KG1 (cell line): ENCODE data around the gene RPL22L1.
"Not testable (repeated sequence)": the region's sequence is repeated elsewhere in the genome, so short reads cannot be mapped to it uniquely, and the experiment has no call there.

Source experiments
- DNase-seq: peaks from one replicate; lab custom pipeline; 2025; lab: John Stamatoyannopoulos, UW

The RPL22L1 gene

GRCh38 chr3:170877311-170877710 lies 7.3 kb upstream of the RPL22L1 start:
- not testable (repeated sequence) for DNase-seq

- DNase-seq: no peak
These were observed 6.5 kb upstream of the RPL22L1 start for GRCh38 chr3:170876537-170876936.

GRCh38 chr3:170869239-170869590 lies 780 bp downstream of the RPL22L1 start:
- DNase-seq: no peak

GRCh38 chr3:170868577-170869238 lies 1.3 kb downstream of the RPL22L1 start:
- no peak for DNase-seq

- DNase-seq: no peak
These were observed 2.7 kb downstream of the RPL22L1 start for GRCh38 chr3:170867143-170867937.

GRCh38 chr3:170866499-170866898 lies 3.5 kb downstream of the RPL22L1 start:
- no peak for DNase-seq

- DNase-seq: no peak
These were observed 4.5 kb downstream of the RPL22L1 start for GRCh38 chr3:170865209-170866094.

GRCh38 chr3:170864525-170865208 lies 5.3 kb downstream of the RPL22L1 start:
- no peak for DNase-seq

GRCh38 chr3:170863816-170864215 lies 6.2 kb downstream of the RPL22L1 start:
- DNase-seq: no peak

GRCh38 chr3:170862618-170863374 lies 7.2 kb downstream of the RPL22L1 start:
- no peak for DNase-seq

GRCh38 chr3:170858599-170858998 lies 11.4 kb downstream of the RPL22L1 start:
- no peak for DNase-seq

- DNase-seq: no peak
These were observed 17.7 kb downstream of the RPL22L1 start for GRCh38 chr3:170852324-170852723.

GRCh38 chr3:170848292-170848917 lies 21.6 kb downstream of the RPL22L1 start:
- no peak for DNase-seq

GRCh38 chr3:170844377-170844776 lies 25.6 kb downstream of the RPL22L1 start:
- DNase-seq: no peak

- no peak for DNase-seq
These were observed 29.6 kb downstream of the RPL22L1 start for GRCh38 chr3:170840291-170840859.

GRCh38 chr3:170839518-170840100 lies 30.4 kb downstream of the RPL22L1 start:
- no peak for DNase-seq

- DNase-seq: no peak
These were observed 33.5 kb downstream of the RPL22L1 start for GRCh38 chr3:170836491-170836890.

- no peak for DNase-seq
These were observed 34.7 kb downstream of the RPL22L1 start for GRCh38 chr3:170835336-170835735.

GRCh38 chr3:170830580-170830979 lies 39.4 kb downstream of the RPL22L1 start:
- no peak for DNase-seq
